Astrocyte of the cerebellum (primary cell): Measurements from ENCODE around the gene ROPN1.

ENCODE experiments used
- DNase-seq: peaks from one replicate; pipeline ENCODE4 v3.0.0-alpha.2; 2011; ENCODE audit warnings: low read depth
- H3K4me3 ChIP-seq: 2 replicates; pipeline ENCODE4 v1.5.1; 2011; ENCODE audit warnings: mild to moderate bottlenecking, low read depth, low read length, moderate library complexity
- CTCF ChIP-seq: IDR thresholded peaks from 2 replicates; pipeline ENCODE4 v1.5.1; 2012; ENCODE audit warnings: low read length, low read depth, moderate library complexity, mild to moderate bottlenecking; ENCODE audit errors: missing control alignments
- in situ Hi-C: cut with HindIII; loops from 2 replicates; pipeline ENCODE4 v1.10.0; 2017; ENCODE audit warnings: low sequenced_read_pairs

ROPN1 gene

GRCh38 chr3:123939706-123940105, 52.2 kb downstream of the ROPN1 start:
- no peak overlapping the region for H3K4me3 ChIP-seq
- in situ Hi-C loops = no loop called here
- TF ChIP-seq CTCF = no peak
- no peak for DNase-seq

- in situ Hi-C loops = no loop called here
- H3K4me3 ChIP-seq = no peak overlapping the region
- TF ChIP-seq CTCF = no peak
- no peak for DNase-seq
Measured at GRCh38 chr3:123936400-123936799, 55.5 kb downstream of the ROPN1 start.

- no peak for DNase-seq
- no peak overlapping the region for H3K4me3 ChIP-seq
- no peak for TF ChIP-seq CTCF
- in situ Hi-C loops = no loop called here
Measured at GRCh38 chr3:123935830-123936229, 56.1 kb downstream of the ROPN1 start.

- H3K4me3 ChIP-seq = no peak overlapping the region
- DNase-seq = no peak
- in situ Hi-C loops = no loop called here
- no peak for TF ChIP-seq CTCF
Measured at GRCh38 chr3:123934250-123934649, 57.7 kb downstream of the ROPN1 start.

GRCh38 chr3:123930445-123930844, 61.5 kb downstream of the ROPN1 start:
- no peak overlapping the region for H3K4me3 ChIP-seq
- no peak for DNase-seq
- TF ChIP-seq CTCF = no peak
- in situ Hi-C loops = no loop called here

GRCh38 chr3:123929325-123929724, 62.6 kb downstream of the ROPN1 start:
- no peak overlapping the region for H3K4me3 ChIP-seq
- no peak for TF ChIP-seq CTCF
- no peak for DNase-seq
- in situ Hi-C loops = no loop called here

- in situ Hi-C loops = no loop called here
Measured at GRCh38 chr3:123926396-123926795, 65.5 kb downstream of the ROPN1 start.

More at GRCh38 chr3:123926396-123926795, 65.5 kb downstream of the ROPN1 start:
- no peak for TF ChIP-seq CTCF
- no peak for DNase-seq
- no peak overlapping the region for H3K4me3 ChIP-seq
